GM12875 (cell line): ENCODE data around the gene PROK1.
A peak's percentile ranks its signal among the peaks of the same experiment; 100 is the strongest.
"Not testable (repeated sequence)": the region's sequence is repeated elsewhere in the genome, so short reads cannot be mapped to it uniquely, and the experiment has no call there.

Source experiments
- H3K4me3 ChIP-seq: one replicate; pipeline ENCODE4 v1.5.1; 2011; ENCODE audit warnings: low read depth, low read length, control low read depth
- CTCF ChIP-seq: IDR thresholded peaks from 2 replicates; pipeline ENCODE4 v1.5.1; 2011; ENCODE audit warnings: low read depth, mild to moderate bottlenecking, control low read depth, inconsistent platforms, low read length, moderate library complexity, borderline replicate concordance; ENCODE audit not compliant: insufficient read depth

Gene PROK1

DNA sequence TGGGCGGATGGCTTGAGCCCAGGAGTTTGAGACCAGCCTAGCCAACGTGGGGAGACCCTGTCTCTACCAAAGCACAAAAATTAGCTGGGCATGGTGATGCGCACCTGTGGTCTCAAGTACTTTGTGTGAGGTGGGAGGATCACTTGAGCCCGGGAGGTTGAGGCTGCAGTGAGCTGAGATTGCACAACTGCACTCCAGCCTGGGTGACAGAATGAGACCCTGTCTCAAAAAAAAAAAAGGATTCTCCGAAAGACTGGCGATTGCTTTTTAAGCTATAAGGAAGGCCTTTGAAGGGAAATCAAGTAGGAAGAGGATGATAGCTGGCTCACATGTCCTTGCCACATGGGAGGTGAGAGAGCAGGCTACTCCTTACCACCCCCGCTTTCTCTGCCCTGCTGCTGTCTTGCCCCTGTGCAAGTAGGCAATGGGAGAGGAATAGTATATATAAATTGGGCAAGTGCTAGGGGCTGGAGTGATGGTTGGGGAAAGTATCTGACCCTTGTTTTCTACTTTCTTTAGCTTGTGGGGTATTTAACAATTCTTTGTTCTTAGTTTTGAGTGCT lies 39.7 kb upstream of the PROK1 start:
- H3K4me3 ChIP-seq: no peak overlapping the region
- TF ChIP-seq CTCF: no peak

- peak; percentile 82 for TF ChIP-seq CTCF
- no peak overlapping the region for H3K4me3 ChIP-seq
Measured at GRCh38 chr1:110412576-110412975, 38.4 kb upstream of the PROK1 start.

GRCh38 chr1:110413045-110413444 lies 37.9 kb upstream of the PROK1 start:
- not testable (repeated sequence) for H3K4me3 ChIP-seq

GRCh38 chr1:110418729-110419128 lies 32.2 kb upstream of the PROK1 start:
- H3K4me3 ChIP-seq: no peak overlapping the region
- TF ChIP-seq CTCF: no peak

GRCh38 chr1:110420023-110420662 lies 30.8 kb upstream of the PROK1 start:
- H3K4me3 ChIP-seq: no peak overlapping the region
- no peak for TF ChIP-seq CTCF

DNA sequence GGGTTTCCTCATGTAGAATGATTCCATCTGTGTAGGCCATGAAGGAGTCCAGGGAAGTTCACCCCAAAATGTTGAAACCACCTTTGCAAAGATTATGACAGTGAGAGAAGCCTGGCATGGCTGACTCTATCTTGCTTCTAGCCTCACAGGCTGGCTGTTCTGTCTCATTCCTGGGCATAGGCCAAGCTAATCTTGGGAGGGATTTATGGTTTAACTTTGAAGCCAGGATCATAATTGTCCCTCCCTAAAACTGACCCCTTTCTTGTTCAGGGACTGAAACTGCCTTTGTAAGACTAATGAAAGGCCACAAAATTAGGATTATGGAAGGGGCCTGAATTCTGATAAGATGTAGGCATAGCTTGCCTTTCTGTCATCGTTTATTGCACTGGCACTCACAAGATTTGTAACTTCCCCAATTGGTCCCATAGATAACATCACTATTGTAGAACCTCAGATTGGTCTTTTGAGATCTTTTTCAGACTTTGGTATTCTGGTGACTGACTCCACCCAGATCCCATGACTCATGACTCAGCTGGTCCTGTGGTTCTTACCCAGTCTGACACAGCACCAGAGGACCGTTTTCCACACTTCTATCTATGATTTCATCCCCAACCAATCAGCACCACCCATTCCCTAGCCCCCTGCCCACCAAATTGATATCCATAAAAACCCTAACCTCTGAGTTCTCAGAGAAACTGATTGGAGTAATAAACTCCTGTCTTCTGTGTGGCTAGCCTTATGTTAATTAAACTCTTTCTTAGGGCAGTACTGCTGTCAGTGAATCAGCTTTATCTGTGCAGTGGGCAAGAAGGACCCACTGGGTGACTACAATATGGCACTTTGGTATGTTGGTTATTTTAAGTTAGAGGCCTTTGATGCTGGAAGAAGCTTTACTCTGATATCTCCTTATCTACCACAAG lies 29.8 kb upstream of the PROK1 start:
- no peak overlapping the region for H3K4me3 ChIP-seq
- no peak for TF ChIP-seq CTCF

DNA sequence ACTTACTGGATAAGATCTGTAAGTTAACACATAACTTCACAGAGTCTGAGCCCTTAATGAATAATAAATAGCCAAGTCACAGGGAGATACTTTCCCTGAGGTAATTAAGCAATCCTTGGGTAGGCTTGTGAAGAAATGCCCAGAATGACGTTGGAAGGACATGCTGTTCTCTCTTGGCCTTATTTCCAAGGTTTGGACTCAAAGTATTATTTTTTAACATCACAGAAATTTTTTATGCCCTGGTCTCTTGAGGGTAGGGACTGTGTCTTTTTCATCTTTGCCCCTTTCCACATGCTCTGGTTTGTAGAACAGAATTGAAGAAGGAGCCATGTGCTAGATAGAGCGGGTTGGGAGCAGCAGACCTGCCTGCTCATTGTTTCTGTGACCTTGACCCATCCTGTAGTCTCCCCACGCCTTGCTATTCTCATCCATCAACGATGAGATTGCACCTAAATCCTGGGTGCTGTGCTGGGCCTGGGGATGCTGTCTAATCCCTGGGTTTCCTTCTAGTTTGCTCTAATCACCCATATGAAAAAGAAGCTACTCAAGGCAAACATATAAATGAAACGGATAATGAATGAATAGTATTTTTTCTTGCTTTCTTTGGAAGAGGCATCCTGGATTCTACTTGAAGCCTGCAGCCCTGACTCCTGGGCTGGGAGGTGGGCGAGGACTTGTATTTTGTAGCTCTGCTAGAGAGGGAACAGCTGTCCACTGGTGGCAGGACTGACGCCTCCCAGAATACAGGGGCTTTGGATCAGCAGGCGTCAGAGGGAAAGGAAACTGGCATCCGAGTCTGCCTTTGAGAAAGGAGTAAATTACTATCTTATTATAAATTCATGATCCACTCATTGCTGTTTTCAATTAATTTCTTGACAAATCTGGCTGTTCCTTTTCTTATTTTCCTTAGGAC lies 26.0 kb upstream of the PROK1 start:
- no peak for TF ChIP-seq CTCF
- H3K4me3 ChIP-seq: no peak overlapping the region
